GM12878 (cell line): ENCODE results near the gene WNK1. TPM values are rescaled to one million over a fixed set of nuclear protein-coding genes. Genes with fewer than 3 reads are reported as not detected.

Experiments used
- ATF7 ChIP-seq: fragments of 450-650 bp; IDR thresholded peaks from 2 replicates; pipeline ENCODE4 v1.6.1; 2016; ENCODE audit warnings: low read depth, mild to moderate bottlenecking
- JUND ChIP-seq: IDR thresholded peaks from 2 replicates; pipeline ENCODE4 v1.6.1; 2012; ENCODE audit warnings: low read depth, mild to moderate bottlenecking, low read length, improper control_type of control experiment, moderate library complexity
- MYC ChIP-seq: IDR thresholded peaks from 2 replicates; pipeline ENCODE4 v1.6.1; 2011; ENCODE audit warnings: mild to moderate bottlenecking, low read length, moderate library complexity, inconsistent platforms; ENCODE audit not compliant: insufficient read depth, insufficient replicate concordance, insufficient read length, severe bottlenecking
- NFIC ChIP-seq: IDR thresholded peaks from 2 replicates; pipeline ENCODE4 v1.6.1; 2012; ENCODE audit warnings: low read depth, mild to moderate bottlenecking, inconsistent platforms, low read length, moderate library complexity
- POLR2AphosphoS2 ChIP-seq: IDR thresholded peaks from 2 replicates; pipeline ENCODE4 v1.6.1; 2011; ENCODE audit warnings: low read depth, mild to moderate bottlenecking, low read length, improper control_type of control experiment, moderate library complexity
- POLR2AphosphoS5 ChIP-seq: IDR thresholded peaks from 2 replicates; pipeline ENCODE4 v1.6.1; 2011; ENCODE audit warnings: mild to moderate bottlenecking, low read length, inconsistent platforms
- RB1 ChIP-seq: fragments of 450-650 bp; formaldehyde crosslinking; IDR thresholded peaks from 2 replicates; pipeline ENCODE4 v1.6.1; 2017; ENCODE audit warnings: mild to moderate bottlenecking, borderline replicate concordance
- RCOR1 ChIP-seq: conservative IDR thresholded peaks from 2 replicates; pipeline ENCODE4 v1.6.1; 2012; ENCODE audit warnings: low read depth, low read length, improper control_type of control experiment
- SIX5 ChIP-seq: IDR thresholded peaks from 2 replicates; pipeline ENCODE4 v1.6.1; 2011; ENCODE audit warnings: mild to moderate bottlenecking, low read depth, low read length, moderate library complexity; ENCODE audit not compliant: severe bottlenecking
- SMAD5 ChIP-seq: IDR thresholded peaks from 2 replicates; pipeline ENCODE4 v1.6.1; 2016; ENCODE audit warnings: antibody characterized with exemption, low read depth
- YY1 ChIP-seq: IDR thresholded peaks from 2 replicates; pipeline ENCODE4 v1.6.1; 2011; ENCODE audit warnings: low read depth, mild to moderate bottlenecking, low read length
- polyA plus RNA-seq, 11 experiments: library from polyadenylated mRNA; depleted of rRNA in 4 of 11; unstranded in 6 of 11; stranded (reverse) in 5 of 11; fragments of >200 nt; fragmentation: Nextera tagmentation in 4 of 11; fragmentation: Illumina TruSeq in 1 of 11; extraction: Ambion mirVana in 4 of 11; extraction: Trizol in 1 of 11; gene quantifications; 1 replicate in 1 of 11; 2 replicates in 10 of 11; pipeline versions ENCODE4 v1.2.1 to v1.2.3, GENCODE V29; 2011 to 2016; ENCODE audit warnings: inconsistent platforms in 2 of 11, missing spikeins in 2 of 11, low read depth in 1 of 11
- total RNA-seq, 4 experiments: library from RNA; depleted of rRNA in 3 of 4; stranded (reverse); fragments of >200 nt in 3 of 4; fragmentation: Illumina TruSeq in 1 of 4; extraction: Trizol in 1 of 4; gene quantifications; 2 replicates each; pipeline versions ENCODE4 v1.2.1 to v1.2.3, GENCODE V29; 2013 to 2021
- TF ChIP-seq, protein P1 (sequence below): fragments of 450-650 bp; IDR thresholded peaks from 2 replicates; pipeline ENCODE4 v1.6.1; 2016; ENCODE audit warnings: mild to moderate bottlenecking, moderate library complexity, borderline replicate concordance
- TF ChIP-seq, protein P2 (sequence below): fragments of 450-650 bp; IDR thresholded peaks from 2 replicates; pipeline ENCODE4 v1.6.1; 2016; ENCODE audit warnings: mild to moderate bottlenecking
- TF ChIP-seq, protein P3 (sequence below): fragments of 450-650 bp; IDR thresholded peaks from 2 replicates; pipeline ENCODE4 v1.6.1; 2017; ENCODE audit warnings: borderline replicate concordance
- TF ChIP-seq, protein P4 (sequence below): fragments of 450-650 bp; IDR thresholded peaks from 2 replicates; pipeline ENCODE4 v1.6.1; 2018; ENCODE audit warnings: borderline replicate concordance, mild to moderate bottlenecking; ENCODE audit not compliant: partially characterized antibody

Gene WNK1
- total and polyA plus RNA-seq, 10 of the 15 experiments (the other 5 are each of a cell fraction or from before 2014, with no cell fraction given) = 9.6 to 151 (median 86.6) TPM

DNA sequence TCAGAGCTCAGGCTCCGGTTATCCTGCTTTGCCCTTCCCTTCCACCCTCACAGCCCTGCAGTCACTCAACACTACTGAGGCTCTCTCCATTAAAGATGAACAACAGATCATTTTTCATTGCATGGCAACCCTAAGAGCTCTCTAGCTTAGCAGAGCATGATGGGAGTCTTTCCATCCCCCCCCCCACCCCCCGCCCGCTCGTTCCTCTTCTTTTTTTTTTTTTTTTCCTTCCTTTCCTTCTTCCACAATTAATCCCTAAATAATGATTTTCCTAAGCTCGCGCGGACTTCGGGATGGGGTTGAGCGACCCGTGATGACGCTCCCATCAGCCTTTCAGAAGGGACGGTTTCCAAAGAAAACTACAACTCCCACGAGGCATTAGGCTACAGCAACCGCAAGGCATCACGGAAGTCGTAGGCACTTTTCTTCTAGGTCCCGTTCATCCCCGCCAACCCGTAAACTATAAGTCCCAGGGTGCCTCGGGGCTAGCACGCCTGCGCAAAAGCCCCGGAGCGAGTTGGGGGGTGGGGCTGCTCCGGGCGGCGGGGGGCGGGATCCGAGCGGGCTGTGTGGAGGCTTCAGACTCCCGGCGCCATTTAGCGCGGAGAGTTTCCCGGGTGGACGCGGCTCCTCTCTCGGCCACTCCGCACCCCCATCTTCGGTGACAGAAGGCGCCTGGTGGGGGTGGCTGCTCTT, at the start of gene WNK1 (continued):
- TF ChIP-seq, protein P1, sequence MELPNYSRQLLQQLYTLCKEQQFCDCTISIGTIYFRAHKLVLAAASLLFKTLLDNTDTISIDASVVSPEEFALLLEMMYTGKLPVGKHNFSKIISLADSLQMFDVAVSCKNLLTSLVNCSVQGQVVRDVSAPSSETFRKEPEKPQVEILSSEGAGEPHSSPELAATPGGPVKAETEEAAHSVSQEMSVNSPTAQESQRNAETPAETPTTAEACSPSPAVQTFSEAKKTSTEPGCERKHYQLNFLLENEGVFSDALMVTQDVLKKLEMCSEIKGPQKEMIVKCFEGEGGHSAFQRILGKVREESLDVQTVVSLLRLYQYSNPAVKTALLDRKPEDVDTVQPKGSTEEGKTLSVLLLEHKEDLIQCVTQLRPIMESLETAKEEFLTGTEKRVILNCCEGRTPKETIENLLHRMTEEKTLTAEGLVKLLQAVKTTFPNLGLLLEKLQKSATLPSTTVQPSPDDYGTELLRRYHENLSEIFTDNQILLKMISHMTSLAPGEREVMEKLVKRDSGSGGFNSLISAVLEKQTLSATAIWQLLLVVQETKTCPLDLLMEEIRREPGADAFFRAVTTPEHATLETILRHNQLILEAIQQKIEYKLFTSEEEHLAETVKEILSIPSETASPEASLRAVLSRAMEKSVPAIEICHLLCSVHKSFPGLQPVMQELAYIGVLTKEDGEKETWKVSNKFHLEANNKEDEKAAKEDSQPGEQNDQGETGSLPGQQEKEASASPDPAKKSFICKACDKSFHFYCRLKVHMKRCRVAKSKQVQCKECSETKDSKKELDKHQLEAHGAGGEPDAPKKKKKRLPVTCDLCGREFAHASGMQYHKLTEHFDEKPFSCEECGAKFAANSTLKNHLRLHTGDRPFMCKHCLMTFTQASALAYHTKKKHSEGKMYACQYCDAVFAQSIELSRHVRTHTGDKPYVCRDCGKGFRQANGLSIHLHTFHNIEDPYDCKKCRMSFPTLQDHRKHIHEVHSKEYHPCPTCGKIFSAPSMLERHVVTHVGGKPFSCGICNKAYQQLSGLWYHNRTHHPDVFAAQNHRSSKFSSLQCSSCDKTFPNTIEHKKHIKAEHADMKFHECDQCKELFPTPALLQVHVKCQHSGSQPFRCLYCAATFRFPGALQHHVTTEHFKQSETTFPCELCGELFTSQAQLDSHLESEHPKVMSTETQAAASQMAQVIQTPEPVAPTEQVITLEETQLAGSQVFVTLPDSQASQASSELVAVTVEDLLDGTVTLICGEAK = peak; percentile 50; the same call in 1 of the 2 replicates
- no peak for TF ChIP-seq NFIC
- peak; percentile 89; the same call in 1 of the 2 replicates for TF ChIP-seq POLR2AphosphoS2
- TF ChIP-seq, protein P2, sequence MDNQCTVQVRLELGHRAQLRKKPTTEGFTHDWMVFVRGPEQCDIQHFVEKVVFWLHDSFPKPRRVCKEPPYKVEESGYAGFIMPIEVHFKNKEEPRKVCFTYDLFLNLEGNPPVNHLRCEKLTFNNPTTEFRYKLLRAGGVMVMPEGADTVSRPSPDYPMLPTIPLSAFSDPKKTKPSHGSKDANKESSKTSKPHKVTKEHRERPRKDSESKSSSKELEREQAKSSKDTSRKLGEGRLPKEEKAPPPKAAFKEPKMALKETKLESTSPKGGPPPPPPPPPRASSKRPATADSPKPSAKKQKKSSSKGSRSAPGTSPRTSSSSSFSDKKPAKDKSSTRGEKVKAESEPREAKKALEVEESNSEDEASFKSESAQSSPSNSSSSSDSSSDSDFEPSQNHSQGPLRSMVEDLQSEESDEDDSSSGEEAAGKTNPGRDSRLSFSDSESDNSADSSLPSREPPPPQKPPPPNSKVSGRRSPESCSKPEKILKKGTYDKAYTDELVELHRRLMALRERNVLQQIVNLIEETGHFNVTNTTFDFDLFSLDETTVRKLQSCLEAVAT = no peak
- TF ChIP-seq RCOR1 = 0 out of 2 replicates have a peak, but pooled peaks have one; percentile 89
- no peak for TF ChIP-seq JUND
- TF ChIP-seq SIX5 = peak; percentile 99
- TF ChIP-seq, protein P3, sequence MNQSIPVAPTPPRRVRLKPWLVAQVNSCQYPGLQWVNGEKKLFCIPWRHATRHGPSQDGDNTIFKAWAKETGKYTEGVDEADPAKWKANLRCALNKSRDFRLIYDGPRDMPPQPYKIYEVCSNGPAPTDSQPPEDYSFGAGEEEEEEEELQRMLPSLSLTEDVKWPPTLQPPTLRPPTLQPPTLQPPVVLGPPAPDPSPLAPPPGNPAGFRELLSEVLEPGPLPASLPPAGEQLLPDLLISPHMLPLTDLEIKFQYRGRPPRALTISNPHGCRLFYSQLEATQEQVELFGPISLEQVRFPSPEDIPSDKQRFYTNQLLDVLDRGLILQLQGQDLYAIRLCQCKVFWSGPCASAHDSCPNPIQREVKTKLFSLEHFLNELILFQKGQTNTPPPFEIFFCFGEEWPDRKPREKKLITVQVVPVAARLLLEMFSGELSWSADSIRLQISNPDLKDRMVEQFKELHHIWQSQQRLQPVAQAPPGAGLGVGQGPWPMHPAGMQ = no peak
- peak; percentile 89 for TF ChIP-seq YY1
- TF ChIP-seq POLR2AphosphoS5 = peak; percentile 96
- peak; percentile 65; the same call in 1 of the 2 replicates for TF ChIP-seq SMAD5
- TF ChIP-seq ATF7 = peak; percentile 60
- TF ChIP-seq, protein P4, sequence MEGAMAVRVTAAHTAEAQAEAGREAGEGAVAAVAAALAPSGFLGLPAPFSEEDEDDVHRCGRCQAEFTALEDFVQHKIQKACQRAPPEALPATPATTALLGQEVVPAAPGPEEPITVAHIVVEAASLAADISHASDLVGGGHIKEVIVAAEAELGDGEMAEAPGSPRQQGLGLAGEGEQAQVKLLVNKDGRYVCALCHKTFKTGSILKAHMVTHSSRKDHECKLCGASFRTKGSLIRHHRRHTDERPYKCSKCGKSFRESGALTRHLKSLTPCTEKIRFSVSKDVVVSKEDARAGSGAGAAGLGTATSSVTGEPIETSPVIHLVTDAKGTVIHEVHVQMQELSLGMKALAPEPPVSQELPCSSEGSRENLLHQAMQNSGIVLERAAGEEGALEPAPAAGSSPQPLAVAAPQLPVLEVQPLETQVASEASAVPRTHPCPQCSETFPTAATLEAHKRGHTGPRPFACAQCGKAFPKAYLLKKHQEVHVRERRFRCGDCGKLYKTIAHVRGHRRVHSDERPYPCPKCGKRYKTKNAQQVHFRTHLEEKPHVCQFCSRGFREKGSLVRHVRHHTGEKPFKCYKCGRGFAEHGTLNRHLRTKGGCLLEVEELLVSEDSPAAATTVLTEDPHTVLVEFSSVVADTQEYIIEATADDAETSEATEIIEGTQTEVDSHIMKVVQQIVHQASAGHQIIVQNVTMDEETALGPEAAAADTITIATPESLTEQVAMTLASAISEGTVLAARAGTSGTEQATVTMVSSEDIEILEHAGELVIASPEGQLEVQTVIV = peak; percentile 65
- no peak for TF ChIP-seq MYC
- no peak for TF ChIP-seq RB1
